Measurements from ENCODE around the gene PELI3.

Gene PELI3

DNA sequence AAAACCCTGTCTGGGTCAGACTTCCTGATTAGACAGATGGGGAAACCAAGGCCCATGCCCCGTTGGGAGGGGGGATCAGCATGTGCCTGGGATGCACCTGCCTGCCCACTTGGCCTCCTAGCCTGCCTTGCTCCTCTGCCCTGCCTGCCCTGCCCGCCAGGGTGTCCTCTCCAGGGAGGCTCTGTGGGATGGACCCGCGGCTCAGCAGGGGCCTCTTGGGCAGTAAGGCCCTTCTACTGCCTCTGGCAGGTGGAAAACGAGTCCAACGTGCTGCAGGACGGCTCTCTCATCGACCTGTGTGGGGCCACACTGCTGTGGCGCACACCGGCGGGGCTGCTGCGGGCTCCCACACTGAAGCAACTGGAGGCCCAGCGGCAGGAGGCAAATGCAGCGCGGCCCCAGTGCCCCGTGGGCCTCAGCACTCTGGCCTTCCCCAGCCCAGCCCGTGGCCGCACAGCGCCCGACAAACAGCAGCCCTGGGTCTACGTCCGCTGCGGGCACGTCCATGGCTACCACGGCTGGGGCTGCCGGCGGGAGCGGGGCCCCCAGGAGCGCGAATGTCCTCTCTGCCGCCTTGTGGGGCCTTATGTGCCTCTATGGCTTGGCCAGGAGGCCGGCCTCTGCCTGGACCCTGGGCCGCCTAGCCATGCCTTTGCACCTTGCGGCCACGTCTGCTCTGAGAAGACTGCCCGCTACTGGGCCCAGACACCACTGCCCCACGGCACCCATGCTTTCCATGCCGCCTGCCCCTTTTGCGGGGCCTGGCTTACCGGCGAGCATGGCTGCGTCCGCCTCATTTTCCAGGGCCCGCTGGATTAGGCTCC, 8.9 kb downstream of the PELI3 start:
- no peak for DNase-seq (ENCODE audit: low spot score)

- no peak for DNase-seq (ENCODE audit: low spot score)
Measured at GRCh38 chr11:66476173-66476840, 9.6 kb downstream of the PELI3 start.

- no peak for DNase-seq (ENCODE audit: low spot score)
Measured at GRCh38 chr11:66476841-66477251, 10.1 kb downstream of the PELI3 start.

GRCh38 chr11:66477263-66478201, 10.8 kb downstream of the PELI3 start:
- no peak for DNase-seq (ENCODE audit: low spot score)

DNA sequence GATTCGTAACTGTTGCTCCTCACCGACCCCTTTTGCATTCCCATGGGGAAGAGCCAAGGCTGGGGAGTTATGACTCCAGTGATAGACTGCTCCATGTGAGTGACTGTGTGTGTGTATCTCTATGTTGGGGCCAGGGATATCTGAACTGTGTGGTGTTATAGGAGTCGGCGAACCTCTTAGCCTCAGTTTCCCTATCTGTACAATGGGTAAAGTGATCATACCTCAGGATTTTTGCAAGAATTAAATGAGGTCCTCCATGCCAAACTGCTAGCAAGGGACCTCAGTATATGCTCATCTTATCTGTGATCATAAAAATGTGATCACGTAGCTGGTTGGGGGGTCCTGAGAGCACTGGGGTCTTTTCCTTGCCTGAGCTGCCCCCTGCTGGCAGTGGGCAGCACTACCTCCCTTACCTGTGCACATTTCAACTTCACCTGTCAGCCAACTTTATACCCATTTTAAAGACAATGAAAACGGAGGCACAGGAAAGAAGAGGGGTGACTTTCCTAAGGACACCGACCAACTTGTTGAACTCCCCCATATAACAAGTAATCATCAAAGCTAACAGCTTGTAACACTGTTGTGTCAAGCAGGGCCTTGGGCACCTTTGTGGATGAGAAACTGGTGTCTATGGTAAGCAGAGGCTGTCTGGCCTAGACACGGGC, 12.2 kb downstream of the PELI3 start:
- no peak for DNase-seq (ENCODE audit: low spot score)

DNA sequence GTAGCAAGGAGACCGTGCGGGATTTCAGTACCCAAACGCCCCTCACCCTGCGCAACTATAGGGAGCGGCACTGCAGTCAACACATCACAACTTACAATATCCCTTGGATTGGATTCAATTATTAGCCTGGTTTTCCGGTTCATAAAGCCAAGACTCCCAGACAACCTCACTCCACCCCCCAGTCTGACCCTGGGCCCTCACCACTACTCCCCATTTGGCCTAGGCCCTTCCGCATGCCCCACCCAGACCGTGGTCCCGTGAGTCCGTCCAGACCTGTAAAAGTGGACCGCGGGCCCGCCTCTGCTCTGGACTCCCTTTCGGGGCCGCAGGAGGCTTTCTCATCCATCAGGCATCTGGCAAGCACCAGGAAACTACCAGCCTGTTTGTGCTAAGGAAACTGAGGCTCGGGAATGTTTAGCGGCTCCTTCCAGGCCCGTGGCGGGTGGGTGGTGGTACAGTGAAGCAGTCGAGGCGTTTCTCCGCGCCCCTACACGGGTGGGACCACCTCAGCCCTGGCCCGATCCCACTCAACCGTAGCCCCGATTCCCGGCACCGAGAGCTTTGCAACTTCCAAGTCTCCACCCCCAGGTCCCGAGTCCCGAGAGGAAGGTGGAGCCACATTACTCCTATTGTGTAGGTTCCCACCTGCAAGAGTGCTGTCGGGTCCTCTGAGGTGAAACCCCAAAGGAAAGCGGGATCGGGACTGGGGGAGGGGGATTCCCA, 12.8 kb downstream of the PELI3 start:
- DNase-seq (ENCODE audit: low spot score): no peak

GRCh38 chr11:66480117-66480938, 13.6 kb downstream of the PELI3 start, which contains the start of gene DPP3:
TSS of gene DPP3 (plus strand) at chr11:66480434. CDS start at chr11:66482201, 1,767 bp downstream.
- peak; percentile 99 for DNase-seq (ENCODE audit: low spot score)

- no peak for DNase-seq (ENCODE audit: low spot score)
Measured at GRCh38 chr11:66484806-66485380, 18.2 kb downstream of the PELI3 start.

GRCh38 chr11:66488957-66489356, 22.3 kb downstream of the PELI3 start:
- DNase-seq (ENCODE audit: low spot score): no peak

GRCh38 chr11:66489636-66490035, 22.9 kb downstream of the PELI3 start:
- no peak for DNase-seq (ENCODE audit: low spot score)

- DNase-seq (ENCODE audit: low spot score): no peak
Measured at GRCh38 chr11:66491315-66491935, 24.7 kb downstream of the PELI3 start.

DNA sequence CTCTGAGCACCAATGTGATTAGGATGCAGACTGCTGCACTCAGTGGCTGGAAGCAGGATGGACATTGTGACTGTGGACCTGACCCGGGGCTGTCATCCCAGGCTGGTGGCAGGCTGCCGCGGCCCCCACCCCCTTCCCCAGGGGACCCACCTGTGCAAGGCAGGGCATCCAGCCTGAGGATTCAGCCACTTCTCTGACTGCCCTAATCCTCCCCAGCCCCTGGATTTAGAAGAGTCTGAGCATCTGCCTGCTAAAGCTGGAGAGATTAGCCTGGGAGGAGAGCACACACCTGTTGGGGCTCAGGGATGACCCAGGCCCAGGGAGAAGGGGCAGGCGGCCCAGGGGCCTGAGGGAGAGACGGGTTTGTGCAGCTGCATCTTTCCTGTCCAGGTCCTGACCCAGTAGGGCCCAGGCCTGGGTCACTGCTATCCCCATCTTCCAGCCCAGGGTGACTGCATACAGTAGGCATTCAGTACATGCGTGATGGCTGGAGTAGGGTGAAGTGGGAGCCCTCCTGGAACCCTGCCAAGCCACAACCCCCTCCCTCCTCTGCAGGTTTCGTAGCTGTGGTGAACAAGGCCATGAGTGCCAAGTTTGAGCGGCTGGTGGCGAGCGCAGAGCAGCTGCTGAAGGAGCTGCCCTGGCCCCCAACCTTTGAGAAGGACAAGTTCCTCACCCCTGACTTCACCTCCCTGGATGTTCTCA, 25.6 kb downstream of the PELI3 start:
- no peak for DNase-seq (ENCODE audit: low spot score)

- no peak for DNase-seq (ENCODE audit: low spot score)
Measured at GRCh38 chr11:66493130-66493529, 26.4 kb downstream of the PELI3 start.

DNA sequence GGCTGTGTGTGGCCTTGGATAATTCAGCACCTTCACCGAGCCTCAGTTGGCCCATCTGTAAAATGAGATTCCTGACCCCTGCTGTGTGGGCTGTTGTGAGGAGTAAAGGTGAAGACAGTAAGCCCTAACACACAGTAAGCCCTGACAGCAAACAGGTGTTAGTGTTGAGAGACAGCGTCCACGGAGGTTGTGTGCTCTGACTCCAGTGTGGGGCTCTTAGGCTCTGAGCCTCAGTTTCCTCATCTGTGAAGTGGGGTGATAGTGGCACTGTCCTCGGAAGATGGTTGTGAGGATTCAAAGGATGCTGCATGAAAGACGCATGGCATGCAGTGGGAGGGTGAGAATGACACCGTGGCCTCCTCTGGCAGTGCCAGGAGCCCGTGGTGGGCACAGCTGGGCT, 27.8 kb downstream of the PELI3 start:
- no peak for DNase-seq (ENCODE audit: low spot score)

- no peak for DNase-seq (ENCODE audit: low spot score)
Measured at GRCh38 chr11:66494935-66495334, 28.2 kb downstream of the PELI3 start.

DNA sequence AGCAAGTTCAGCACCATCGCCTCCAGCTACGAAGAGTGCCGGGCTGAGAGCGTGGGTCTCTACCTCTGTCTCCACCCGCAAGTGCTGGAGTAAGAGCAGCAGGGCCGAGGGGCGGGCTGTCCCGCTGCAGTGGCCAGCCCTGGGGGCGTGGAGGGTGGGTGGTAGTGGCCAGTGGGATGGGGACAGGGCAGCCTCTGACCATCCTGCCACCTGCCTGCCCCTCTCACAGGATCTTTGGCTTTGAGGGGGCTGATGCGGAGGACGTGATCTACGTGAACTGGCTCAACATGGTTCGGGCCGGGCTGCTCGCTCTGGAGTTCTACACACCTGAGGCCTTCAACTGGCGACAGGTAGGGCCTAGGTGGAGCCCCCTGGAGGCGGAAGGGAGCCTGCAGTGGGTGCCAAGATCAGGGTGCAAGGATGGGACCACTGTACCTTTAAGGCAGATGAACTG, 28.7 kb downstream of the PELI3 start:
- no peak for DNase-seq (ENCODE audit: low spot score)

GRCh38 chr11:66497206-66497605, 30.5 kb downstream of the PELI3 start:
- no peak for DNase-seq (ENCODE audit: low spot score)

DNA sequence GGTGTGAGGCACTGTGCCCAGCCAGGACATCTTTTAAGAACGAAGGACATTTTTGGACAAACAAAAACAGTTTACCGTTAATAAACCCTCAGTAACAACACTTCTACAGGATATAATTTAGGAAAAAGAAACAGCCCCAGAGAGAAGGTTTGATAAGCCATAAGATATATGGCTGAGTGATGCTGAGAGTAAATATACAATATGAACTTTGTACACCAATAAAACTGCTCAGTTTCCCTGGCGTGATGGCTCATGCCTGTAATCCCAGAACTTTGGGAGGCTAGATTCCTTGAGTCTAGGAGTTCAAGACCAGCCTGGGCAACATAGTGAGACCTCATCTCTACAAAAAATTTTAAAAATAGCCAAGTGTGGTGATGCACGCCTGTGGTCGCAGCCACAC, 31.8 kb downstream of the PELI3 start:
- no peak for DNase-seq (ENCODE audit: low spot score)

Data from left forelimb (tissue), 1 donor.